ENCODE data around the gene IER3.
A peak's percentile ranks its signal among the peaks of the same experiment; 100 is the strongest.
"Not testable (repeated sequence)": the region's sequence is repeated elsewhere in the genome, so short reads cannot be mapped to it uniquely, and the experiment has no call there.

The IER3 gene

DNA sequence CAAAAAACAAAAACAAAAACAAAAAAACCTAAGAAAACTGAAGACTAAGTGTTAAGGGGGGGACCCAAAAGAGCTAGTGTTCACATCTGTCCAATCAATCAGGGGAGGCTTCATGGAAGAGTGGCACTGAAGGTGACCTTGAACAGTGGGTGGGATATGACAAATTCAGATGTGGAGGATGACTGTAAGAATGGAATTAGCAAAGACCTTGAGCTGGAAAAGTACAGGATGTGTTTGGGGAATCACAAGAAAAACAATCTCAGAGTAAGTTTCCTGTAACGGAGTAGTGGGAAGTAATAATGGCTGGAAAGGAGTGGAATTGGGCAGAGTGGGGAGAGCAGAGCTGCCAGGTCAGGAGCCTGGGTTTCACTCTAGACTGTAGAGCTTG is 2.9 kb upstream of the IER3 start:
- DNase-seq: no peak

GRCh38 chr6:30743099-30744053 is 971 bp downstream of the IER3 start:
- no peak for DNase-seq

- DNase-seq: peak; percentile 97
Measured at GRCh38 chr6:30742316-30743098, 1.8 kb downstream of the IER3 start, which contains the start of gene FLOT1. FLOT1 (minus strand) TSS chr6:30742687; CDS start chr6:30742189, 498 bp downstream.

GRCh38 chr6:30741789-30742315 is 2.5 kb downstream of the IER3 start:
- DNase-seq: no peak

- no peak for DNase-seq
Measured at GRCh38 chr6:30741063-30741779, 3.1 kb downstream of the IER3 start.

DNA sequence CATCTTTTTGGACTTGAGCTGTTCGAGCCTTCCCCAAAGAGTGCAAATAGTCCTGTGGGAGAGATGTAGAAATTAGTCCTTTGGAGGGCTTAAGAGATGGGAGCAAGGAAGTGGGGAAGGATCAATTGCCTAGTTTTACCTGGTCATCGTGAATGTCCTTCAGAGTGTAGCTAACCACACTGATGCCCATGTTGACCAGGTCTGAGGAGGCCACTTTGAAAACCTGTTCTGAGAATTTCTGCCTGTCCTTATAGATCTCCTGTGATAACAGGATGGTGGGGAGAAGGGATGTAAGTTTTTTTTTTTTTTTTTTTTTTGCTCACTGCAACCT is 3.8 kb downstream of the IER3 start:
- DNase-seq: no peak

DNA sequence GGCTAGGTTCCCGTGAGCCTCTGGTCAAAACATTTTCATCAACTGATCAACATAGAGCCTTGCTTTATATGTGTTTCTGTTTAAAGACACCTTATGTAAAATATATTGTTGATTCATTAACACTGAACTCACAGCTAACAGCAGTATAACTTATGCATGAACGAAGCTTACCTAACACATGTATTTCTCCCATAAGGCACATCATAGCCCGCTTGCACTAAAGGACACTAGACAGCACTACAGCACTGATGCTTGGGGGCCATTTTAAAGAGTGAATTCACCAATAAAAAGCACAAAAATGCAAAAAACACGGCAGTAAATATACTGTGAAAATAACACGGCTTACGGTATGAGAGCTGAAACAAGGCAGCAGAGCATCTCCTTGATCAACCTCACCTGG is 5.8 kb downstream of the IER3 start:
- DNase-seq: no peak

DNA sequence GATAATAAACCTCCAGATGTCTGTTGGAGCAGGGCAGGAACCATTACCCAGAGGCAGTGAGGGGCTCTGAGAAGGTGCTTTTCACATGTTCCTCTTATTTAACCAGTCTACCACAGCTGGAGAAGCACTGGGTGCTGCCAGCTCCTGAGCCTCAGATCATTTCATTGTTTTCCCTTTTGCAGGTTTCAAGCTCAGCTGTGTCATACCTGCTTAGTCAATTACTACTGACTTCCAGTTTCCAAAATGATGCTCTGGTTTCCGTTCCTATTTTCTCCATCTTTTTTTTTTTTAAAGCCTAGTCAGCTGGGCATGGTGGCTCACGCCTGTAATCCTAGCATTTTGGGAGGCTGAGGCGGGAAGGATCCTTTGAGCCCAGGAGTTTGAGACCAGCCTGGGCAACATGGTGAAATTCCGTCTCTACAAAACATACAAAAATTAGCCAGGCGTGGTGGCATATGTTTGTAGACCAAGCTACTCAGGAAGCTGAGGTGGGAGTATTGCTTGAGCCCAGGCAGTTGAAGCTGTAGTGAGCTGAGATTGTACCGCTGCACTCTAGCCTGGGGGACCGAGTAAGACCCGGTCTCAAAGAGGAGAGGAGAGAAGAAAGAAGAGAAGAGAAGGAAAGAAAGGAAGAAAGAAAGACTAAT is 8.6 kb downstream of the IER3 start:
- DNase-seq: peak; percentile 30

GRCh38 chr6:30732237-30732943 is 12.0 kb downstream of the IER3 start:
- no peak for DNase-seq

GRCh38 chr6:30730601-30731435 is 13.5 kb downstream of the IER3 start:
- DNase-seq: peak; percentile 65

DNA sequence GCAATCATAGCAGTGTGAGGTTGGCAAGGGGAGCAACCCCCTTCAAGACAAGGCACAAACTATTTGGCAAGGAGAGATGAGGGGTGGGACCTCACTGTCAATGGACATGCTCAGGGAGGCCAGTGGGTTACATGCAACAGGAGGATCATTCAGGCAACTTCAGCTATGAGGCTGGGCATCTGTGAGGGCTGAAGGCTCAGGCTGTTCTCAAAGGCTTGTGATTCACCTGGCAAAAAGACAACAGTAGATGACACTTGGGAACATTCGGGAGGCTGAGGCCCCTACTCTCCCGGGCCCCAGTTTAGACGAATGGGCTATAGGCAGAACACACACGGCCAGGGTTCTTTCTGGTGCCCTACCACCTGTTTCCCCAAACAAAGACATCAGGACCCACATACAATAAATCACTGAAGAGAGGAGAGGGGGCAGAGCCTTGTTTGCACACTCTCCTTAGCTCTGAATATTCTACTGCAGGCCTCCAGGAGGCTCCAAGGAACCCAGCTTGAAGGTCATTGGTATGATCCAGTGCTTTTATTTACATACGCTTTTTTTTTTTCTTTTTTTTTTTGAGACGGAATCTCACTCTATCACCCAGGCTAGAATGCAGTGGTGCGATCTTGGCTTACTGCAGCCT is 16.3 kb downstream of the IER3 start:
- DNase-seq: peak; percentile 37

- no peak for DNase-seq
Measured at GRCh38 chr6:30726506-30727413, 17.6 kb downstream of the IER3 start.

DNA sequence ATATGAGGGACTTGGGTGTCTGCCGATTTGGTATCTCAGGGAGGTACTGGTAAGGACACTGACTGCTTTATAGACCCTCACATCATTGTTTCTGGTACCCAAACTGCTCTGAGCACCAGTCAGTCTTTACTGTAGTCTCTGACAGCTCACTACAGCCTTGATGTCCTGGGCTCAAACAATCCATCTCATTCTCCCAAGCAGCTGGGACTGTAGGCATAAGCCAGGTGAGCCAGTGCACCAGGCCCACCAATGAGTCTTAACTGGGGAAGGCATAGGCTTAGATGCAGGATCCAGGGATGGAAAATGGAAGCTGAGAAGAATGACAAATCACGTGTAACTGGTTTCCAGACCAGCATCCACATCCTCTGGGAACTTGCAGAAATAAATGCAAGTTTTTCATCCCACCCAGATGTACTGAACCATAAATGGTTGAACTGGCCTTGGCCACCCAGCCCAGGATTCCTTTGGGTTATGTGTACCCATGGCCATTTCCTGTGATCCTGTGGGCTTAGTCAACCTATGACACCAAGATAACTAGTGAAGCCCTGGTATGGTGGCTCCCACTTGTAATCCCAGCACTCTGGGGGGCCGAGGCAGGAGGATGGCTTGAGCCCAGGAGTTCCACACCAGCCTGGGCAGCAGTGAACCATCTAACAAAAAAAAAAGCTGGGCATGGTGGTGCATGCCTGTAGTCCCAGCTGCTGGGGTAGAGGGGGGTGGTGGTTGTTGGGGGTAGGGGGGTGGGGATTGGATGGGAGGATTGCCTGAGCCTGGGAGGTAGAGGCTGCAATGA is 18.4 kb downstream of the IER3 start:
- DNase-seq: peak; percentile 20

- no peak for DNase-seq
Measured at GRCh38 chr6:30724906-30725667, 19.3 kb downstream of the IER3 start.

GRCh38 chr6:30723843-30724741 is 20.3 kb downstream of the IER3 start:
- not testable (repeated sequence) for DNase-seq

GRCh38 chr6:30723159-30723842 is 21.0 kb downstream of the IER3 start:
- DNase-seq: not testable (repeated sequence)
